ENCODE results near the gene NPM3. TPM values are rescaled to one million over a fixed set of nuclear protein-coding genes. Genes with fewer than 3 reads are reported as not detected.

NPM3 gene
- total and polyA plus RNA-seq, 2 experiments from 2014 or later = 2.9 to 69.6 TPM

DNA sequence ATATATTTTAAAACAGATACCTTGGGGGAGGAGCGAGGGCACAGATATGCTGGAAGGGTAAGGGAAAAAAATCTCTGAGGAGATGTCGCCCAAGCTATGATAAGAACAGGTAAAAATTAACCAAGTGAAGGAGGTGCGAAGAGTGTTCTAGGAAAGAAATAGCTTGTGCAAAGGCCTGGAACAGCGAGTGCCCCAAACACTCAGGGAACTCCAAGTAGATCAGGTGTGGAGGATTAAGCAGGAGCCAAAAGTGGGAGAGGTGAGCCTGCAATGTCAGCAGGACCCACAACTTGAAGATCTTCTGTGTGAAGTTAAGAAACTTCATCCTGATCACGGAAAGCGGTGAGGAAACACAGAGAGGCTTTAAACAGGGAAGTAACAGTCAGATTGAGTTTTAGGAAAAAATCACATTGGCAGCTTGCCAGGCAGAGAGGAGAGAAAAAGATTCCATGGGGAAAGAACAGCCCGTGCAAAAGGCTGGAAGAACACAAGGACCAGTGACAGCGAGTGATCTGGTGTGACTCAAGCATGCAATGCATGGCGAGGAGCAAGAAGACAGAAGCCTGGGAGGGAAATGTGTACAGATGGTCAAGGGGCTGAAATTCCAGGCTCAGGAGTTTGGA is 38.1 kb downstream of the NPM3 start:
- H3K9ac ChIP-seq = no peak overlapping the region
- no peaks in the 10 kb centered on the region for H3K9me3 ChIP-seq (ENCODE audit: low read depth)
- H3K27me3 ChIP-seq (replicated peaks; ENCODE audit: insufficient read depth) = peaks cover 17% of the 10 kb centered on the region
- no peaks in the 10 kb centered on the region for H3F3A ChIP-seq (ENCODE audit: insufficient read depth)
- no peak overlapping the region for H3K4me2 ChIP-seq (ENCODE audit: unreplicated experiment)
- no peaks in the 10 kb centered on the region for H3K36me3 ChIP-seq (ENCODE audit: low read depth)
- no peak for DNase-seq
- H3K27ac ChIP-seq = no peak overlapping the region
- H2AFZ ChIP-seq = no peak overlapping the region
- H3K9me2 ChIP-seq (ENCODE audit: insufficient read depth) = no peaks in the 10 kb centered on the region
- in situ Hi-C loops (cut with MboI) = no loop called here
- H3K79me2 ChIP-seq (ENCODE audit: insufficient read depth) = no peaks in the 10 kb centered on the region
- WGBS, 2 experiments (ENCODE audit: low coverage in 1 of 2, low lambda C conversion rate in 2 of 2, missing lambda C conversion rate in 2 of 2) = 54 to 60% methylated on average over 9 of the region's 9 CpGs
- H3K4me3 ChIP-seq = no peak overlapping the region
- H4K20me1 ChIP-seq (ENCODE audit: insufficient read depth) = no peaks in the 10 kb centered on the region
- TF ChIP-seq EZH2phosphoT487 (IDR thresholded peaks at IDR 0.05; ENCODE audit: insufficient read depth, low read depth) = no peak
- TF ChIP-seq EZH2 (IDR thresholded peaks at IDR 0.05; ENCODE audit: insufficient read depth, poor library complexity, severe bottlenecking) = no peak
- no peaks in the 10 kb centered on the region for H3K4me1 ChIP-seq (ENCODE audit: insufficient read depth)

- DNase-seq = no peak
- H3K36me3 ChIP-seq (ENCODE audit: low read depth) = no peaks in the 10 kb centered on the region
- no peaks in the 10 kb centered on the region for H3F3A ChIP-seq (ENCODE audit: insufficient read depth)
- H3K4me1 ChIP-seq (ENCODE audit: insufficient read depth) = no peaks in the 10 kb centered on the region
- H3K27me3 ChIP-seq (replicated peaks; ENCODE audit: insufficient read depth) = peaks cover 23% of the 10 kb centered on the region
- H2AFZ ChIP-seq = no peak overlapping the region
- H3K27ac ChIP-seq = no peak overlapping the region
- no peaks in the 10 kb centered on the region for H4K20me1 ChIP-seq (ENCODE audit: insufficient read depth)
- H3K79me2 ChIP-seq (ENCODE audit: insufficient read depth) = no peaks in the 10 kb centered on the region
- WGBS, 2 experiments (ENCODE audit: low coverage in 1 of 2, low lambda C conversion rate in 2 of 2, missing lambda C conversion rate in 2 of 2) = 53 to 60% methylated on average over 3 of the region's 3 CpGs
- no peaks in the 10 kb centered on the region for H3K9me2 ChIP-seq (ENCODE audit: insufficient read depth)
- H3K9me3 ChIP-seq (ENCODE audit: low read depth) = no peaks in the 10 kb centered on the region
- in situ Hi-C loops (cut with MboI) = no loop called here
- TF ChIP-seq EZH2phosphoT487 (IDR thresholded peaks at IDR 0.05; ENCODE audit: insufficient read depth, low read depth) (no peak), EZH2 (IDR thresholded peaks at IDR 0.05; ENCODE audit: insufficient read depth, poor library complexity, severe bottlenecking) (no peak)
- no peak overlapping the region for H3K4me2 ChIP-seq (ENCODE audit: unreplicated experiment)
- no peak overlapping the region for H3K9ac ChIP-seq
- no peak overlapping the region for H3K4me3 ChIP-seq
Measured at GRCh38 chr10:101744267-101744666, 39.0 kb downstream of the NPM3 start.

DNA sequence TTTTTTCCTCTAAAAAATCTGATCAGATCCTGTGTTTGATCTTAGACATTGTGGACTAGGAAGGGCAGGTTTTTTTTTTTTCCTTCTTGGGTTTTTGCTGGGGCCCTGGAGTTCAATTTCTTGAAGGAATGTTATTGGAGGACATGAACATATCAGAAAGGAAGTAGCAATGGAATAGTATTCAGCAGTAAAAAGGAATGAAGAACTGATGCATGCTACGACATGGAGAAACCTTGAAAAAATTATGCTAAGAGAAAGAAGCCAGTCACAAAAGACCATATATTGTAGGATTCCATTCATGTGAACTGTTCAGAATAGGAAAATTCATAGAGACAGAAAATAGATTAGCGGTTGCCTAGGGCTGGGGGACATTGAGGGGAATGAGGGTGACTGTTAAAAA is 41.3 kb downstream of the NPM3 start:
- Histone ChIP-seq H3K36me3 (ENCODE audit: low read depth) (no peaks in the 10 kb centered on the region), H3K9me3 (ENCODE audit: low read depth) (no peaks in the 10 kb centered on the region), H3F3A (ENCODE audit: insufficient read depth) (no peaks in the 10 kb centered on the region), H3K4me2 (ENCODE audit: unreplicated experiment) (no peak overlapping the region), H3K79me2 (ENCODE audit: insufficient read depth) (no peaks in the 10 kb centered on the region), H3K9ac (no peak overlapping the region), H3K27ac (no peak overlapping the region), H3K27me3 (replicated peaks; ENCODE audit: insufficient read depth) (peaks cover 32% of the 10 kb centered on the region), H2AFZ (no peak overlapping the region), H3K4me3 (no peak overlapping the region), H3K4me1 (ENCODE audit: insufficient read depth) (no peaks in the 10 kb centered on the region), H4K20me1 (ENCODE audit: insufficient read depth) (no peaks in the 10 kb centered on the region), H3K9me2 (ENCODE audit: insufficient read depth) (no peaks in the 10 kb centered on the region)
- TF ChIP-seq EZH2 (IDR thresholded peaks at IDR 0.05; ENCODE audit: insufficient read depth, poor library complexity, severe bottlenecking) (no peak), EZH2phosphoT487 (IDR thresholded peaks at IDR 0.05; ENCODE audit: insufficient read depth, low read depth) (no peak)
- DNase-seq = no peak
- in situ Hi-C loops (cut with MboI) = no loop called here
- WGBS, 2 experiments (ENCODE audit: low coverage in 1 of 2, low lambda C conversion rate in 2 of 2, missing lambda C conversion rate in 2 of 2) = 40 to 44% methylated on average over 2 of the region's 2 CpGs

DNA sequence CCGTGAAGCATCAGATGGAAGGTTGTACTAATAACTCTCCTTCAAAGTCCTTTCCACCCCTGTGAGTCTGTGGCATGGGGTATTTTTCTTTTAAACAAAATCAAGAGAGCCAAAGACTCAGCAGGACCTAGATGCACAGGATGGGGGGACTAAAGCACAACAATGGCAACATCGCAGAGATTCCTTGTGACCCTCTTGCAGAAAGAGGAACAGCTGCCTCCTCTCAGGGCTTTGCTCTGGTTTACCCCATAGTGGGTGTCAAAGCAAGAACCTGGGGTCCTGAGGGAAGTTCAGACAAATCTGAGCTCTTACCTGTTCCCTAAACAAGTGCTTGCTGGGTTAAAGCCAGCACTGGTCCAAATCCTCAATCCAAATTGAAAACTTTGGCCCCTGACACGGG is 46.6 kb downstream of the NPM3 start:
- in situ Hi-C loops (cut with MboI) = no loop called here
- Histone ChIP-seq H3K4me1 (ENCODE audit: insufficient read depth) (no peaks in the 10 kb centered on the region), H3K4me3 (no peak overlapping the region), H3F3A (ENCODE audit: insufficient read depth) (no peaks in the 10 kb centered on the region), H3K36me3 (ENCODE audit: low read depth) (no peaks in the 10 kb centered on the region), H3K79me2 (ENCODE audit: insufficient read depth) (no peaks in the 10 kb centered on the region), H3K27ac (no peak overlapping the region), H3K9ac (no peak overlapping the region), H3K4me2 (ENCODE audit: unreplicated experiment) (no peak overlapping the region), H3K9me3 (ENCODE audit: low read depth) (no peaks in the 10 kb centered on the region), H3K9me2 (ENCODE audit: insufficient read depth) (no peaks in the 10 kb centered on the region), H4K20me1 (ENCODE audit: insufficient read depth) (no peaks in the 10 kb centered on the region), H3K27me3 (replicated peaks; ENCODE audit: insufficient read depth) (peaks cover 51% of the 10 kb centered on the region), H2AFZ (no peak overlapping the region)
- WGBS, 2 experiments (ENCODE audit: low coverage in 1 of 2, low lambda C conversion rate in 2 of 2, missing lambda C conversion rate in 2 of 2) = 57 to 78% methylated on average over 3 of the region's 3 CpGs
- no peak for TF ChIP-seq EZH2phosphoT487 (IDR thresholded peaks at IDR 0.05; ENCODE audit: insufficient read depth, low read depth)
- no peak for TF ChIP-seq EZH2 (IDR thresholded peaks at IDR 0.05; ENCODE audit: insufficient read depth, poor library complexity, severe bottlenecking)
- no peak for DNase-seq

DNA sequence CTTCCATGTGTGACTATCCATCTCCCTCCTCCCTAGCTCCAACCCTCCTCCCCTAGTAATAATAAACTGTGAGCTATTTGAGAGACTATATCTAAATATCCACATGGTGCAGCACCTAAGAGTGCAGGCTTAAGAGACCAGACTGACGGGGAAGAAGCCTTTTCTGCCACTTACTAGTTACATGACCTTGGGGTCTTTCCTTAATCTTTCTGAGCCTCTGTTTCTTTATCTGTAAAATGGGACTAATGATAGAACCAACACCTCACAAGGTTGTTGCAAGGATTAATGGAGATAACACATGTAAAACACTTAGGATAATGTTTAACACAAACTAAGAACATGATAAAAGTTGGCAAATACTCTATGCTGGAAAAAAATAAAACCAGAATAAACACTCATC is 51.1 kb downstream of the NPM3 start:
- TF ChIP-seq EZH2phosphoT487 (IDR thresholded peaks at IDR 0.05; ENCODE audit: insufficient read depth, low read depth) (no peak), EZH2 (IDR thresholded peaks at IDR 0.05; ENCODE audit: insufficient read depth, poor library complexity, severe bottlenecking) (no peak)
- Histone ChIP-seq H3K27ac (no peak overlapping the region), H3K4me3 (no peak overlapping the region), H3F3A (ENCODE audit: insufficient read depth) (no peaks in the 10 kb centered on the region), H3K4me2 (ENCODE audit: unreplicated experiment) (no peak overlapping the region), H3K36me3 (ENCODE audit: low read depth) (no peaks in the 10 kb centered on the region), H3K9me3 (ENCODE audit: low read depth) (no peaks in the 10 kb centered on the region), H3K9ac (no peak overlapping the region), H3K4me1 (ENCODE audit: insufficient read depth) (no peaks in the 10 kb centered on the region), H3K79me2 (ENCODE audit: insufficient read depth) (no peaks in the 10 kb centered on the region), H4K20me1 (ENCODE audit: insufficient read depth) (no peaks in the 10 kb centered on the region), H2AFZ (no peak overlapping the region), H3K9me2 (ENCODE audit: insufficient read depth) (no peaks in the 10 kb centered on the region), H3K27me3 (replicated peaks; ENCODE audit: insufficient read depth) (peaks cover 38% of the 10 kb centered on the region)
- 68 to 76% methylated on average over 1 of the region's 1 CpG for WGBS, 2 experiments (ENCODE audit: low coverage in 1 of 2, low lambda C conversion rate in 2 of 2, missing lambda C conversion rate in 2 of 2)
- no peak for DNase-seq
- in situ Hi-C loops (cut with MboI) = no loop called here

Other genes starting within 250 kb of the NPM3 start
- gene POLL, start 195.2 kb downstream of the NPM3 start, total RNA-seq (2014; rRNA removed; shearing (Covaris generic)) = 8.5 and 13.1 TPM in 2 replicates
- 11.5 and 12.1 TPM in 2 replicates for gene POLL, start 195.2 kb downstream of the NPM3 start, polyA plus RNA-seq (2016; fragmentation: Nextera tagmentation; extraction: Ambion mirVana)
- 29.2 and 57.9 TPM in 2 replicates for gene DPCD, start 195.1 kb downstream of the NPM3 start, total RNA-seq (2014; rRNA removed; shearing (Covaris generic))
- 59.9 and 65.6 TPM in 2 replicates for gene DPCD, start 195.1 kb downstream of the NPM3 start, polyA plus RNA-seq (2016; fragmentation: Nextera tagmentation; extraction: Ambion mirVana)
- 18.7 and 26.8 TPM in 2 replicates for gene FBXW4, start 88.3 kb downstream of the NPM3 start, total RNA-seq (2014; rRNA removed; shearing (Covaris generic))
- gene FBXW4, start 88.3 kb downstream of the NPM3 start, polyA plus RNA-seq (2016; fragmentation: Nextera tagmentation; extraction: Ambion mirVana) = 3.5 and 4.6 TPM in 2 replicates
- 4.4 TPM in 1 of 2 replicates, not detected in the other for gene FGF8, start 7.3 kb downstream of the NPM3 start, total RNA-seq (2014; rRNA removed; shearing (Covaris generic))
- not detected in 2 replicates for gene FGF8, start 7.3 kb downstream of the NPM3 start, polyA plus RNA-seq (2016; fragmentation: Nextera tagmentation; extraction: Ambion mirVana)
- 73.6 and 78.0 TPM in 2 replicates for gene OGA, start 35.0 kb upstream of the NPM3 start, total RNA-seq (2014; rRNA removed; shearing (Covaris generic))
- 35.2 and 42.5 TPM in 2 replicates for gene OGA, start 35.0 kb upstream of the NPM3 start, polyA plus RNA-seq (2016; fragmentation: Nextera tagmentation; extraction: Ambion mirVana)
- gene KCNIP2, start 60.4 kb upstream of the NPM3 start, total RNA-seq (2014; rRNA removed; shearing (Covaris generic)) = 0.22 TPM in 1 of 2 replicates, not detected in the other
- gene KCNIP2, start 60.4 kb upstream of the NPM3 start, polyA plus RNA-seq (2016; fragmentation: Nextera tagmentation; extraction: Ambion mirVana) = 0.15 and 0.24 TPM in 2 replicates

All from GM23248 (cell line).